Limb (tissue), 2 donors: ENCODE results near the gene FBXO47.
A peak's percentile ranks its signal among the peaks of the same experiment; 100 is the strongest.
"Not testable (repeated sequence)": the region's sequence is repeated elsewhere in the genome, so short reads cannot be mapped to it uniquely, and the experiment has no call there.

Experiments used
- DNase-seq, 2 donors: peaks; one replicate each; pipeline ENCODE4 v3.0.0-alpha.2; 2016; ENCODE audit errors: extremely low spot score in 2 of 2

Gene FBXO47

DNA sequence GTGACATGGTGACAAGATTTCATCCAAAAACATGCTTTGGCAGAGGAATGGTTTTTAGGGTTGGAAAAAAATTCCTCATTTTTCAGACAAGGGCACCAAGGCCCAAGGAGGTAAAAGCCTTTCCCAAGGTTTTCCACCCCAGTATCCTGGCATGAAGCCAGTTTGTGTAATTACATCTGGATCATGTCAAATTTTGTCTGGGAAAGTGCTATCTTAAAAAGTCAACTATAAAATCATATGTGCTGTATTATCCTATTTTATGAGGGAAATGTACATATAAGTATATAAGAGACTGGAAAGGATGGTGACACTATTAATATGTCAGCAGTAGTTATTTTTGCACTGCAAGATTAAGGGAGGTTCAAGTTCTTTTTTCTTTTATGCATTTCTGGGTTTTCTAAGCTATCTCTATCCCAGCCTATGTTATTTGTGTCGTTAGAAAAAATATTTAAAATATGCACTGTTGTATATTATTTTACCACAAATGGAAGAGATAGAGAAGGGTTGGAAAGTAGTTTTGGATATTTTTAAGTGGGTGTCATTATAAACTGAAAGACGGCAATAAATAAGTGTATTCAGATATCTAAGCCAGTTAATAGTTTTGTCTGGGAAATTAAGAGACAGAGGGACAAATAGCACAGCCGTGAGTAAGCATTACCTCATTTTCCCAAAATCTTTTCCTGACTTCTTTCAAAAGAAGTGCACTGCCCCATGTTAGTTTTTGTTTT, 13.5 kb upstream of the FBXO47 start:
- no peak for DNase-seq

GRCh38 chr17:38978180-38978579, 11.0 kb upstream of the FBXO47 start:
- DNase-seq, result no peak

DNA sequence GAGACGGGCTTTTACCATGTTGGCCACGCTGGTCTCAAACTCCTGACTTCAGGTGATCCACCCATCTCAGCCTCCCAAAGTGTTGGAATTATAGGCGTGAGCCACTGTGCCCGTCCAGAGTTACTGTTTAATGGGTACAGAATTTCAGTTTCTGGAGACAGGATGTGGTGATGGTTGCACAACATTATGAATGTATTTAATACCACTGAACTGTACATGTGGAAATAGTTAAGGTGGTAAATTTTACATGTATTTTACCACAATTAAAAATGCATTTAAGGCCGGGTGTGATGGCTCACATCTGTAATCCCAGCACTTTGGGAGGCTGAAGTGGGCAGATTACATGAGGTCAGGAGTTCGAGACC, 9.0 kb upstream of the FBXO47 start:
- not testable (repeated sequence) for DNase-seq

DNA sequence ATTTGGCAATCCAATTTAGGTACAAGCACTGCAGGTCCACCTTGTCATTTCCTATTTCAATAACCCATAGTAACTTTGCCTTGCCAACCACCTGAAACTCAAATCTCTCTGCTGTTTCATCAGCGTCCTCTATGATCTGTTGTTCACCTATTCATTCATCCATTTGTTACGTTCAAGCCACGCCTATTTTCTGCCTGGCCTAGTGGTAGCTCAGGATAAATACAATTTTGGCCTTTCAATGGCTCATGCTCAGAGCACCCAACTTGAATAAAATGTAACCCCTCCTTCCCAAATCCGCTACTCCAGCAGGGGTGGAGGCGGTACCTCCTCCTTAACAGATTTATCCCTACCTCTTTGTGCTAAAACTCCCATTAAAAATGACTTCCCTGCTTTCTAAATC, 3.6 kb upstream of the FBXO47 start:
- no peak for DNase-seq

DNA sequence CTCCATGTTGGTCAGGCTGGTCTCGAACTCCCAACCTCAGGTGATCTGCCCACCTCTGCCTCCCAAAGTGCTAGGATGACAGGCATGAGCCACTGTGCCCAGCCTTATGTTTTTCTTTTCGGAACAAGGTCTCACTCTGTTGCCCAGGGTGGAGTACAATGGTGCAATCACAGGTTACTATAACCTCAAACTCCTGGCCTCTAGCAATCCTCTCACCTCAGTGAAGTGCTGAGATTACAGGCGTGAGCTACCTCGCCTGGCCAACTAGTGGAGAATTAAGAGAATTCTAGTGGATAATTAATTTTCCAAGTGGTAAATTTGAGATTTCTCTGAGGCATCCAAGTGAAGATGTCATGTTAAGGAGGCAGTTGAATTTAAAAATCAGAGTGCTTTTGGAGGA, 2.9 kb upstream of the FBXO47 start:
- DNase-seq, result no peak

- no peak for DNase-seq
These were observed 2.1 kb upstream of the FBXO47 start for GRCh38 chr17:38969281-38969680.

DNA sequence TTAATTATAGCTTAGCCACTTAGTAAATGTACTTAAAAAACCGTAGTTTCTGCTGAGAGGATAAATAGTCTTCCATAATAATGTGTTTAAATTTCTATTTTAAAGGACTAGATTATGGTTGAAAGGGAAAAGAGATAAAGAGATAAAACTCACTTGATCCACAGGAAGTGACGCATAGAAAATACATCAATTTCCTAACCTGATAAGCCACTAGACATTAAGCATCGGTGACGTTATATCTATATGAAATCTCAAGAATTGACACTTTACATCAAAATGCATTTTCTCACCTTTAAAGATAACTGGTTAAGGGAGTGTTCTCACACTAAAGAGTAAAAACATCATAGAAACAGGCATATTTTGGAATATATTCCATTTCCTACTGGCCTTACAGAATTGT, 5.8 kb downstream of the FBXO47 start:
- no peak for DNase-seq

GRCh38 chr17:38960402-38960801, 6.8 kb downstream of the FBXO47 start:
- no peak for DNase-seq

DNA sequence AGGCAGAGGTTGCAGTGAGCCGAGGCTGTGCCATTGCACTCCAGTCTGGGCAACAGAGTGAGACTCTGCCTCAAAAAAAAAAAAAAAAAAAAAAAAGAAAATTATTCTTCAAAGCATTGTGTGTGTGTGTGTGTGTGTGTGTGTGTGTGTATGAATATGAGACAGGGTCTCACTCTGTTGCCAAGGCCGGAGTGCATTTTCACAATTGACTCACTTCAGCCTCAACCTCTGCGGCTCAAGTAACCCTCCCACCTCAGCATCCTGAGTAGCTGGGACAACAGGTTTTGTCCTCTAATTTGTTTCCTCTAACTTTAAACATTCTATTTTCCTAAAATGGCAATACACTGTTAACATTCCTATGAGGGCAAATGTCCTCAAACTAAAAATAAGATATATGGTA, 7.7 kb downstream of the FBXO47 start:
- DNase-seq, result no peak

- no peak for DNase-seq
These were observed 8.4 kb downstream of the FBXO47 start for GRCh38 chr17:38958756-38959155.

- peak in 1 of 2 donors; percentile 22 for DNase-seq
These were observed 8.9 kb downstream of the FBXO47 start for GRCh38 chr17:38958326-38958725.

GRCh38 chr17:38953800-38954199, 13.4 kb downstream of the FBXO47 start:
- DNase-seq, result not testable (repeated sequence)

- DNase-seq, result no peak
These were observed 20.0 kb downstream of the FBXO47 start for GRCh38 chr17:38947189-38947588.

DNA sequence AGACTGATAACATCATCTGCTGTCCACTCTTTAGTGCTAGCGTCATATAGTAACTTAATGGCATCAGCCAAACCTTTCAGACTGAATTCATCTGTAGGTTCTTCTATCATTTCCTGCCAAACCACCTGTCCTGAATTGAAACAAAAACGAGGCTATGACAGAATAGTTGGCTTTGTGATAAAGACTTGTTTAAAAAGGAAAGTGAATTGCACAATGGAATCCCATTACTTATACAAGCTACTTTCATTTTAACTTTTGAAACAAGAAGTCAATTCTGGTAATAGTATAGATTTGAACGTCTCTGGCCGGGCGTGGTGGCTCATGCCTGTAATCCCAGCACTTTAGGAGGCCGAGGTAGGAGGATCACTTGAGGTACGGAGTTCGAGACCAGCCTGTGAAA, 23.6 kb downstream of the FBXO47 start:
- DNase-seq, result no peak

GRCh38 chr17:38942696-38943334, 24.4 kb downstream of the FBXO47 start:
- DNase-seq, result no peak

GRCh38 chr17:38940404-38940803, 26.8 kb downstream of the FBXO47 start:
- DNase-seq, result no peak

DNA sequence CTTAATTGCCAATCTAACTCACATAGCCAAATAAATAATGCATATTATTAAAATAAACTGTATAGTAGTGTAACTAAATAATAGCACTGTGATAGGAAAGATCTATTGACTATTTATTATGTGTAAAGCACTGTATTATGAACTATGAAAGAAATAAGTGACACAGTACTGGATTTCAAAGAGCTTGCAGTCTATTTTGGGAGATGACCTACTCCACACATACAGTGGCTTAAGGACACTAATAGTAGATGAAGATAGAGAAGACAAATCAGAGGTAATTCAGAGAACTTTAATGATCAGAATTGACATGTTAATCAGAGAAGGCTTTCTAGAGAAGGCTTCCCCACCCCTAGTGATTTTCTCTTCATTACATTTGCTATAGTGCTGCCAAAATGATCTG, 27.2 kb downstream of the FBXO47 start:
- no peak for DNase-seq

- not testable (repeated sequence) for DNase-seq
These were observed 33.2 kb downstream of the FBXO47 start for GRCh38 chr17:38933962-38934361.

- DNase-seq, result not testable (repeated sequence)
These were observed 36.4 kb downstream of the FBXO47 start for GRCh38 chr17:38930782-38931181.

- no peak for DNase-seq
These were observed 40.7 kb downstream of the FBXO47 start for GRCh38 chr17:38926293-38927070.

- DNase-seq, result peak in 1 of 2 donors; percentile 83
These were observed 41.8 kb downstream of the FBXO47 start, which contains the start of gene LASP1NB for GRCh38 chr17:38925263-38925995. TSS of gene LASP1NB (plus strand) at chr17:38925614.
